Tibial nerve (tissue), 4 donors: Measurements from ENCODE around the gene BCL2. TPM values are rescaled to one million over a fixed set of nuclear protein-coding genes. Genes with fewer than 3 reads are reported as not detected.

Source experiments
- DNase-seq, 2 donors: peaks; one replicate each; pipeline ENCODE4 v3.0.0-alpha.2; 2019; ENCODE audit warnings: low spot score in 2 of 2
- H3K27ac ChIP-seq, 4 donors: fragments of 200-600 bp; sonication (generic) in 3 of 4; one replicate each; pipeline ENCODE4 v1.5.1; 2017 to 2019; ENCODE audit warnings: mild to moderate bottlenecking in 1 of 4
- H3K27me3 ChIP-seq, 2 donors: fragments of 200-600 bp; sonication (generic) in 1 of 2; one replicate each; pipeline versions ENCODE4 v1.5.1 to v1.6.0; 2017 to 2019
- H3K36me3 ChIP-seq, 3 donors: fragments of 200-600 bp; sonication (generic); one replicate each; pipeline ENCODE4 v1.5.1; 2018 to 2019
- H3K4me1 ChIP-seq, 4 donors: fragments of 200-600 bp; sonication (generic) in 3 of 4; one replicate each; pipeline ENCODE4 v1.5.1; 2017 to 2019
- H3K4me3 ChIP-seq, 4 donors: fragments of 200-600 bp; sonication (generic) in 3 of 4; one replicate each; pipeline ENCODE4 v1.5.1; 2017 to 2019; ENCODE audit warnings: mild to moderate bottlenecking in 1 of 4, moderate library complexity in 1 of 4
- H3K9me3 ChIP-seq, 4 donors: fragments of 200-600 bp; sonication (generic) in 3 of 4; one replicate each; pipeline ENCODE4 v1.5.1; 2017 to 2019
- CTCF ChIP-seq, 5 experiments: fragments of 200-600 bp in 3 of 5; fragments of 450-650 bp in 2 of 5; sonication (generic) in 3 of 5; IDR thresholded peaks; one replicate each; pipeline ENCODE4 v1.5.1; 2016 to 2019; ENCODE audit warnings: antibody characterized with exemption in 5 of 5, mild to moderate bottlenecking in 3 of 5, moderate library complexity in 2 of 5
- EP300 ChIP-seq, 2 donors: sonication (generic); formaldehyde crosslinking; IDR thresholded peaks; one replicate each; pipeline ENCODE4 v1.6.1; 2017; ENCODE audit warnings: antibody characterized with exemption in 2 of 2, mild to moderate bottlenecking in 1 of 2
- POLR2A ChIP-seq, 2 donors: fragments of 450-650 bp; IDR thresholded peaks; one replicate each; pipeline ENCODE4 v1.6.1; 2017; ENCODE audit warnings: antibody characterized with exemption in 2 of 2, mild to moderate bottlenecking in 2 of 2, moderate library complexity in 2 of 2
- WGBS, 2 donors: methylation state at CpG; one replicate each; pipeline ENCODE4 v1.1.5; 2018; 5-methylcytosine and 5-hydroxymethylcytosine counted together
- total RNA-seq, 4 donors: library from RNA; depleted of rRNA; stranded (reverse); fragments of >200 nt; gene quantifications; one replicate each; pipeline ENCODE4 v1.1.0, GENCODE V29; 2016

Gene BCL2
- total RNA-seq, 4 donors from 2014 or later, result 54.7 to 79.1 (median 67.0) TPM

- no peak for TF ChIP-seq CTCF (IDR thresholded peaks at IDR 0.05)
- no peak for TF ChIP-seq EP300 (IDR thresholded peaks at IDR 0.05)
- TF ChIP-seq POLR2A (IDR thresholded peaks at IDR 0.05), result no peak
- Histone ChIP-seq H3K4me1 (peaks cover 0 to 7% (median 3%) of the 10 kb centered on the region in 4 donors), H3K27ac (no peak overlapping the region), H3K36me3 (no peaks in the 10 kb centered on the region), H3K4me3 (no peak overlapping the region), H3K9me3 (no peaks in the 10 kb centered on the region), H3K27me3 (no peaks in the 10 kb centered on the region)
- no peak for DNase-seq
- 55 to 62% methylated on average over 6 of the region's 6 CpGs for WGBS, 2 donors
Observed at GRCh38 chr18:63107171-63107845, 212.3 kb downstream of the BCL2 start.

- H3K36me3 ChIP-seq, result no peaks in the 10 kb centered on the region
- 73 to 89% methylated on average over 3 of the region's 3 CpGs for WGBS, 2 donors
- DNase-seq, result no peak
- H3K4me3 ChIP-seq, result no peak overlapping the region
- TF ChIP-seq EP300 (IDR thresholded peaks at IDR 0.05) (no peak), POLR2A (IDR thresholded peaks at IDR 0.05) (no peak), CTCF (IDR thresholded peaks at IDR 0.05) (no peak)
- H3K27me3 ChIP-seq, result no peaks in the 10 kb centered on the region
- H3K9me3 ChIP-seq, result no peaks in the 10 kb centered on the region
- H3K4me1 ChIP-seq, result peaks cover 0 to 1% (median 0%) of the 10 kb centered on the region in 4 donors
- H3K27ac ChIP-seq, result no peak overlapping the region
Observed at GRCh38 chr18:63106727-63107126, 212.8 kb downstream of the BCL2 start.

GRCh38 chr18:63105636-63106316 lies 213.8 kb downstream of the BCL2 start:
- no peaks in the 10 kb centered on the region for H3K27me3 ChIP-seq
- H3K4me3 ChIP-seq, result no peak overlapping the region
- DNase-seq, result no peak
- H3K36me3 ChIP-seq, result no peaks in the 10 kb centered on the region
- 96 to 97% methylated on average over 14 of the region's 14 CpGs for WGBS, 2 donors
- H3K9me3 ChIP-seq, result no peaks in the 10 kb centered on the region
- TF ChIP-seq EP300 (IDR thresholded peaks at IDR 0.05) (no peak), POLR2A (IDR thresholded peaks at IDR 0.05) (no peak), CTCF (IDR thresholded peaks at IDR 0.05) (no peak)
- H3K4me1 ChIP-seq, result no peaks in the 10 kb centered on the region
- H3K27ac ChIP-seq, result no peak overlapping the region

GRCh38 chr18:63104868-63105267 lies 214.7 kb downstream of the BCL2 start:
- DNase-seq, result no peak
- 93 to 95% methylated on average over 12 of the region's 12 CpGs for WGBS, 2 donors
- no peak for TF ChIP-seq POLR2A (IDR thresholded peaks at IDR 0.05)
- no peak for TF ChIP-seq EP300 (IDR thresholded peaks at IDR 0.05)
- no peak for TF ChIP-seq CTCF (IDR thresholded peaks at IDR 0.05)

More at GRCh38 chr18:63104868-63105267, 214.7 kb downstream of the BCL2 start:
- H3K4me3 ChIP-seq, result no peak overlapping the region
- no peak overlapping the region for H3K27ac ChIP-seq
- no peaks in the 10 kb centered on the region for H3K36me3 ChIP-seq
- no peaks in the 10 kb centered on the region for H3K27me3 ChIP-seq
- no peaks in the 10 kb centered on the region for H3K9me3 ChIP-seq
- H3K4me1 ChIP-seq, result no peaks in the 10 kb centered on the region
